ENCODE results near the gene RFPL4A. TPM values are rescaled to one million over a fixed set of nuclear protein-coding genes. Genes with fewer than 3 reads are reported as not detected.

Gene RFPL4A
- total and polyA plus RNA-seq, 2 of the 13 experiments (the other 11 are each of a cell fraction or from before 2014, with no cell fraction given): not detected

DNA sequence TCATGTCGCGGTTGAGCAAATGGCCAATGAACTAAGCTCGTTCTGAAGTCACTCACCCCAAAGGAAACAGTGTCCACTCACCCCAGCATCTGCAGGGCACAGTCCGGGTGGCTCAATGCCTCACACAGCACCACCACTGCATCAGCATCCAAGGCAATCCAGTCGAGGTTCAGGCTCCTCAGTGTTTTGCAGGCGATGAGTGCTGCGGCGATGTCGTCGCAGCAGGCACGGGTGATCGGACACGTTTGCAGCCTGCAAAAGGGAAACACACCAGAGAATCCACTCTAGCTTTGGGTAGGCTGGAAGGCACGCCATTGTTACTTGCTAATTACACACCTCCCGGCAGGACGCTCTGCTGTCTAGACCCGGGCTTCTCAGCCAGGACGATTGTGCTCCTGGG, 47.2 kb upstream of the RFPL4A start (continued):
- TF ChIP-seq, protein P1, sequence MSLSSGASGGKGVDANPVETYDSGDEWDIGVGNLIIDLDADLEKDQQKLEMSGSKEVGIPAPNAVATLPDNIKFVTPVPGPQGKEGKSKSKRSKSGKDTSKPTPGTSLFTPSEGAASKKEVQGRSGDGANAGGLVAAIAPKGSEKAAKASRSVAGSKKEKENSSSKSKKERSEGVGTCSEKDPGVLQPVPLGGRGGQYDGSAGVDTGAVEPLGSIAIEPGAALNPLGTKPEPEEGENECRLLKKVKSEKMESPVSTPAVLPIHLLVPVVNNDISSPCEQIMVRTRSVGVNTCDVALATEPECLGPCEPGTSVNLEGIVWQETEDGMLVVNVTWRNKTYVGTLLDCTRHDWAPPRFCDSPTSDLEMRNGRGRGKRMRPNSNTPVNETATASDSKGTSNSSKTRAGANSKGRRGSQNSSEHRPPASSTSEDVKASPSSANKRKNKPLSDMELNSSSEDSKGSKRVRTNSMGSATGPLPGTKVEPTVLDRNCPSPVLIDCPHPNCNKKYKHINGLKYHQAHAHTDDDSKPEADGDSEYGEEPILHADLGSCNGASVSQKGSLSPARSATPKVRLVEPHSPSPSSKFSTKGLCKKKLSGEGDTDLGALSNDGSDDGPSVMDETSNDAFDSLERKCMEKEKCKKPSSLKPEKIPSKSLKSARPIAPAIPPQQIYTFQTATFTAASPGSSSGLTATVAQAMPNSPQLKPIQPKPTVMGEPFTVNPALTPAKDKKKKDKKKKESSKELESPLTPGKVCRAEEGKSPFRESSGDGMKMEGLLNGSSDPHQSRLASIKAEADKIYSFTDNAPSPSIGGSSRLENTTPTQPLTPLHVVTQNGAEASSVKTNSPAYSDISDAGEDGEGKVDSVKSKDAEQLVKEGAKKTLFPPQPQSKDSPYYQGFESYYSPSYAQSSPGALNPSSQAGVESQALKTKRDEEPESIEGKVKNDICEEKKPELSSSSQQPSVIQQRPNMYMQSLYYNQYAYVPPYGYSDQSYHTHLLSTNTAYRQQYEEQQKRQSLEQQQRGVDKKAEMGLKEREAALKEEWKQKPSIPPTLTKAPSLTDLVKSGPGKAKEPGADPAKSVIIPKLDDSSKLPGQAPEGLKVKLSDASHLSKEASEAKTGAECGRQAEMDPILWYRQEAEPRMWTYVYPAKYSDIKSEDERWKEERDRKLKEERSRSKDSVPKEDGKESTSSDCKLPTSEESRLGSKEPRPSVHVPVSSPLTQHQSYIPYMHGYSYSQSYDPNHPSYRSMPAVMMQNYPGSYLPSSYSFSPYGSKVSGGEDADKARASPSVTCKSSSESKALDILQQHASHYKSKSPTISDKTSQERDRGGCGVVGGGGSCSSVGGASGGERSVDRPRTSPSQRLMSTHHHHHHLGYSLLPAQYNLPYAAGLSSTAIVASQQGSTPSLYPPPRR (CRISPR knock-in tag; IDR thresholded peaks at IDR 0.05; ENCODE audit: borderline replicate concordance): no peak
- TF ChIP-seq, protein P2, sequence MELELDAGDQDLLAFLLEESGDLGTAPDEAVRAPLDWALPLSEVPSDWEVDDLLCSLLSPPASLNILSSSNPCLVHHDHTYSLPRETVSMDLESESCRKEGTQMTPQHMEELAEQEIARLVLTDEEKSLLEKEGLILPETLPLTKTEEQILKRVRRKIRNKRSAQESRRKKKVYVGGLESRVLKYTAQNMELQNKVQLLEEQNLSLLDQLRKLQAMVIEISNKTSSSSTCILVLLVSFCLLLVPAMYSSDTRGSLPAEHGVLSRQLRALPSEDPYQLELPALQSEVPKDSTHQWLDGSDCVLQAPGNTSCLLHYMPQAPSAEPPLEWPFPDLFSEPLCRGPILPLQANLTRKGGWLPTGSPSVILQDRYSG (CRISPR knock-in tag; IDR thresholded peaks at IDR 0.05): no peak
- TF ChIP-seq SATB2 (CRISPR knock-in tag; IDR thresholded peaks at IDR 0.05) (no peak), MEIS1 (CRISPR knock-in tag; IDR thresholded peaks at IDR 0.05; ENCODE audit: borderline replicate concordance) (no peak), NFAT5 (CRISPR knock-in tag; IDR thresholded peaks at IDR 0.05) (no peak)
